Gastrocnemius medialis (tissue), 4 donors: ENCODE results near the gene SHISAL1. TPM values are rescaled to one million over a fixed set of nuclear protein-coding genes. Genes with fewer than 3 reads are reported as not detected.

Source experiments
- ATAC-seq, 2 donors: fragments of 150-250 bp; one replicate each; pipeline ENCODE4 v1.9.1; 2016
- DNase-seq, 2 donors: peaks; one replicate each; pipeline ENCODE4 v3.0.0-alpha.2; 2019
- H3K27ac ChIP-seq, 4 donors: fragments of 200-600 bp; sonication (generic); 1 replicate in 1 of 4; 2 replicates in 3 of 4; pipeline ENCODE4 v1.5.1; 2016 to 2018; ENCODE audit warnings: mild to moderate bottlenecking in 2 of 4, moderate library complexity in 1 of 4
- H3K27me3 ChIP-seq, 3 donors: fragments of 200-600 bp; sonication (generic) in 2 of 3; 1 replicate in 1 of 3; 2 replicates in 2 of 3; pipeline versions ENCODE4 v1.5.1 to v1.6.0; 2016 to 2019; ENCODE audit warnings: mild to moderate bottlenecking in 1 of 3, moderate library complexity in 1 of 3
- H3K36me3 ChIP-seq, 2 donors: fragments of 200-600 bp; sonication (generic) in 1 of 2; one replicate each; pipeline ENCODE4 v1.5.1; 2017 to 2018
- H3K4me1 ChIP-seq, 2 donors: fragments of 200-600 bp; sonication (generic) in 1 of 2; one replicate each; pipeline ENCODE4 v1.5.1; 2016 to 2017; ENCODE audit warnings: mild to moderate bottlenecking in 2 of 2
- H3K4me3 ChIP-seq, 4 donors: fragments of 200-600 bp; sonication (generic) in 3 of 4; 1 replicate in 1 of 4; 2 replicates in 3 of 4; pipeline ENCODE4 v1.5.1; 2016 to 2019; ENCODE audit warnings: mild to moderate bottlenecking in 2 of 4
- H3K9me3 ChIP-seq, 3 donors: fragments of 200-600 bp; sonication (generic) in 2 of 3; 1 replicate in 1 of 3; 2 replicates in 2 of 3; pipeline ENCODE4 v1.5.1; 2016 to 2019
- POLR2A ChIP-seq, 2 donors: fragments of 450-650 bp; IDR thresholded peaks; one replicate each; pipeline ENCODE4 v1.6.1; 2017; ENCODE audit warnings: antibody characterized with exemption in 2 of 2, mild to moderate bottlenecking in 2 of 2, moderate library complexity in 2 of 2
- in situ Hi-C, 4 donors: fragments of 200-750 bp; cut with MboI; loops; one replicate each; pipeline versions ENCODE4 v1.15.0 to v1.8.0; 2017; ENCODE audit warnings: low sequenced_read_pairs in 4 of 4
- intact Hi-C: fragments of 100-400 bp; cut with DNase I; formaldehyde crosslinking; loops from one replicate; pipeline ENCODE4 v1.15.1; 2023; ENCODE audit warnings: low total_unique reads
- total RNA-seq, 4 donors: library from RNA; depleted of rRNA; stranded (reverse); fragments of >200 nt; gene quantifications; one replicate each; pipeline versions ENCODE4 v1.1.0 to v1.2.3, GENCODE V29; 2016
- TF ChIP-seq, protein P1 (sequence below), 5 experiments: fragments of 450-650 bp in 3 of 5; fragments of 200-600 bp in 2 of 5; sonication (generic) in 2 of 5; IDR thresholded peaks in 4 of 5; conservative IDR thresholded peaks in 1 of 5; 1 replicate in 4 of 5; 2 replicates in 1 of 5; pipeline ENCODE4 v1.5.1; 2016 to 2019; ENCODE audit warnings: antibody characterized with exemption in 5 of 5, mild to moderate bottlenecking in 3 of 5, moderate library complexity in 3 of 5

Gene SHISAL1
- total RNA-seq, 4 donors from 2014 or later, result 0.03 to 0.10 TPM; not detected in 2

DNA sequence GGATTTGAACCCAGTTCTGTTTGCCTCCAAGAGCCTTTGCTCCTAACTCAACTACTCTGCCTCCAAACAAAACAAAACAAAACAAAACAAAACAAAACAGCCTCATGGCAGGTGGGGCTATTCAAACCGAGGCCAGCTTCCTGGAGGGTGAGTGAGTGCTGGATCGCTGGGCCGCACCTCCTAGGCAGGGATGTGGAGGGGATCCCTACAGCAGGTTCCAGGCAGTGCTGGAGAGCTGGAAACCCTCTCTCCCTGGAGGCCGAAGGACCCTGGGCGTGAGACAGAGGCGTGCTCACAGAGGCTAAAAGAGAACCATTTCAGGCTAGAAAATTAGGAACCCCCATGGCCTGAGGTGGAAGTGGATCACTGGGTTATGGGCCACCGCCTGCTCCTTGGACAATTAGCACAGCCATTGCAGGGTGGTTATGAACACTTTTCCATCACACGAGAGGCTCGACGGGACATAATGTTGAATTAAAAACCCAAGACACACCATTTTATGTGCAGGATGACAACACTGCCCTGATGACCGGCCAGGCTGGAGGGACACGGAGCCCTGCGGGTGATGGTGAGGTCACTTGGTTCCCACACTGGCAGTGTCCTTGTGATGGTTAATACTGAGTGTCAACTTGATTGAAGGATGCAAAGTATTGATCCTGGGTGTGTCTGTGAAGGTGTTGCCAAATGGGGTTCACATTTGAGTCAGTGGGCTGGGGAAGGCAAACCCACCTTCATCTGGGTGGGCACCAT, 35.2 kb downstream of the SHISAL1 start:
- TF ChIP-seq, protein P1, sequence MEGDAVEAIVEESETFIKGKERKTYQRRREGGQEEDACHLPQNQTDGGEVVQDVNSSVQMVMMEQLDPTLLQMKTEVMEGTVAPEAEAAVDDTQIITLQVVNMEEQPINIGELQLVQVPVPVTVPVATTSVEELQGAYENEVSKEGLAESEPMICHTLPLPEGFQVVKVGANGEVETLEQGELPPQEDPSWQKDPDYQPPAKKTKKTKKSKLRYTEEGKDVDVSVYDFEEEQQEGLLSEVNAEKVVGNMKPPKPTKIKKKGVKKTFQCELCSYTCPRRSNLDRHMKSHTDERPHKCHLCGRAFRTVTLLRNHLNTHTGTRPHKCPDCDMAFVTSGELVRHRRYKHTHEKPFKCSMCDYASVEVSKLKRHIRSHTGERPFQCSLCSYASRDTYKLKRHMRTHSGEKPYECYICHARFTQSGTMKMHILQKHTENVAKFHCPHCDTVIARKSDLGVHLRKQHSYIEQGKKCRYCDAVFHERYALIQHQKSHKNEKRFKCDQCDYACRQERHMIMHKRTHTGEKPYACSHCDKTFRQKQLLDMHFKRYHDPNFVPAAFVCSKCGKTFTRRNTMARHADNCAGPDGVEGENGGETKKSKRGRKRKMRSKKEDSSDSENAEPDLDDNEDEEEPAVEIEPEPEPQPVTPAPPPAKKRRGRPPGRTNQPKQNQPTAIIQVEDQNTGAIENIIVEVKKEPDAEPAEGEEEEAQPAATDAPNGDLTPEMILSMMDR (IDR thresholded peaks at IDR 0.05 in 4 of 5, conservative IDR thresholded peaks at IDR 0.05 in 1 of 5), result no peak
- no peak for TF ChIP-seq POLR2A (IDR thresholded peaks at IDR 0.05)
- Histone ChIP-seq H3K27ac (no peak overlapping the region), H3K4me3 (no peak overlapping the region), H3K9me3 (no peaks in the 10 kb centered on the region), H3K36me3 (no peaks in the 10 kb centered on the region), H3K27me3 (peaks cover 20 to 33% (median 24%) of the 10 kb centered on the region in 3 donors), H3K4me1 (no peaks in the 10 kb centered on the region)
- DNase-seq (no peak), ATAC-seq (no peak)
- in situ Hi-C loops, result no loop called here
- intact Hi-C loops, result no loop called here

DNA sequence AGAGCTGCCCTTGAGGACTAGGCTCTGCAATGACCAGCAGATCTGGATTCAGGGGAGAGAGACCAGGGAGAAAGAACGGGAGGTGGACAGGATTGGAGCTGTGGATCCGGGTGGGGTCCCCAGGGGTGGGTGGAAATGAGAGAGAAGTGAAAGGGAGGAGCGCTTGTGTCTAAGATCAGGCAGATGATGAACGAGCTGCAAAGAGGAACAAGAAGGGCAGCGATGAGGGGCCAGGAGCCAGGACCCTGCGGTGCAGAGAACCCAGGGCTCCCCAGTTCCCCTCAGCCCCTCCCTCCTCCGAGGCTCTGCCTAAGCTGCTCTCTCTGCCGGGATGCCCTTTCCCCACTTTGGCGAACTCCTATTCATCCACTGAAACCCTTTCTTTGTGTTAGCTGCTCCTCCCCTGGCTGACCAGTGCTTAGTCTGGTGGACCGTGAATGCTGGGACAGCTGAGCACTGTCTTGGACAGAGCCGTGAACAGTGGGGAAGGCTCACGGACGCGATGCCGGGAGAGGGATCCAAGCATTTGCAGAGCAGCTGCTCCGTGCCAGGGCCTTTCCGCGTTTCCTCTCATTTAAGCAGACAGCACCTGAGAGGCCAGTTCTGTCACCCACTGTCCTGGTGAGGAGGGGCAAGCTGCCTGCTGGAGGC, 35.9 kb downstream of the SHISAL1 start:
- ATAC-seq (no peak), DNase-seq (no peak)
- intact Hi-C loops, result no loop called here
- no peak overlapping the region for H3K27ac ChIP-seq
- peaks cover 14 to 30% (median 18%) of the 10 kb centered on the region in 3 donors for H3K27me3 ChIP-seq
- no peak for TF ChIP-seq POLR2A (IDR thresholded peaks at IDR 0.05)
- TF ChIP-seq, protein P1 (IDR thresholded peaks at IDR 0.05 in 4 of 5, conservative IDR thresholded peaks at IDR 0.05 in 1 of 5), result no peak
- no peaks in the 10 kb centered on the region for H3K36me3 ChIP-seq
- H3K4me3 ChIP-seq, result no peak overlapping the region
- in situ Hi-C loops, result no loop called here
- no peaks in the 10 kb centered on the region for H3K9me3 ChIP-seq
- H3K4me1 ChIP-seq, result no peaks in the 10 kb centered on the region

DNA sequence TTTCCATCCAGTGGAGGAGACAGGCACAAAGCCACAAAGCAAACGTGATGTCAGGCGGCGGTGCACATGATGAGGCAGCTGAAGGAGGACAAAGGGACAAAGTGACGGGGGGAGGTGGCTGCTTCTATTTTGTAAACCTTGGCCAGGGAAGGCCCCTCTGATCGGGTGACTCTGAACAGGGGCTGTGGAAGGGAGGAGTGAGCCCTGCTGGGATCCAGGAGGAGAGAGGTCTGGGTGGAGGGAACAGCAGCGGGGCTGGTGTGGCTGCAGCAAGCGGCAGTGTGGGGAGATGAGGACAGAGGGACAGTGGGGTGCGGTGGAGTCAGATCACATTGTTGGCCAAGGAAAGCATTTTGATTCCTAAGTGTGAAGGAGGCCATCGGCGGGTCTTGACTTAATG, 36.7 kb downstream of the SHISAL1 start:
- no peaks in the 10 kb centered on the region for H3K9me3 ChIP-seq
- peaks cover 12 to 29% (median 13%) of the 10 kb centered on the region in 3 donors for H3K27me3 ChIP-seq
- TF ChIP-seq, protein P1 (IDR thresholded peaks at IDR 0.05 in 4 of 5, conservative IDR thresholded peaks at IDR 0.05 in 1 of 5), result no peak
- TF ChIP-seq POLR2A (IDR thresholded peaks at IDR 0.05), result no peak
- ATAC-seq (no peak), DNase-seq (no peak)
- in situ Hi-C loops (no loop called here), intact Hi-C loops (no loop called here)
- no peaks in the 10 kb centered on the region for H3K36me3 ChIP-seq
- H3K4me3 ChIP-seq, result no peak overlapping the region
- no peaks in the 10 kb centered on the region for H3K4me1 ChIP-seq
- no peak overlapping the region for H3K27ac ChIP-seq

DNA sequence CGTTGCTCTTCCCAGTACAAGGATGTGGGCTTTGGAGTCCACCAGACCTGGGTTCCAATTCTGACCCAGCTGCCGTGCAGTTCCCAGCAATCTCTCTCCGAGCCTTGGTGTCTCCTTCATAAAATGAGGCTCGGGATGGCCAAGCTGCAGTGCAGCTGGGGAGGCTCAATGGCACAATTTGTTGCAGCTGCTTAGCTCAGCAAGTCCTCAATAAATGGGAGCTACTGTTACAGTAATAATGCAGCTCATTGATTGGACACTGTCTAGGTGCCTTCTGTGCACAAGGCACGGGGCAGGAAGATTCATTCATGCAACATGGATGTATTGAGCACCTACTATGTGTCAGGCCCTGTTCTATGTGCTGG, 37.1 kb downstream of the SHISAL1 start:
- in situ Hi-C loops (no loop called here), intact Hi-C loops (no loop called here)
- TF ChIP-seq, protein P1 (IDR thresholded peaks at IDR 0.05 in 4 of 5, conservative IDR thresholded peaks at IDR 0.05 in 1 of 5), result no peak
- TF ChIP-seq POLR2A (IDR thresholded peaks at IDR 0.05), result no peak
- Histone ChIP-seq H3K9me3 (no peaks in the 10 kb centered on the region), H3K27ac (no peak overlapping the region), H3K4me1 (no peaks in the 10 kb centered on the region), H3K4me3 (no peak overlapping the region), H3K36me3 (no peaks in the 10 kb centered on the region), H3K27me3 (peaks cover 12 to 27% (median 13%) of the 10 kb centered on the region in 3 donors)
- ATAC-seq (no peak), DNase-seq (no peak)
